NAMALWA (cell line): Measurements from ENCODE around the gene ACTRT3.
A peak's percentile ranks its signal among the peaks of the same experiment; 100 is the strongest.
"Not testable (repeated sequence)": the region's sequence is repeated elsewhere in the genome, so short reads cannot be mapped to it uniquely, and the experiment has no call there.

Source experiments
- DNase-seq: peaks from one replicate; pipeline ENCODE4 v3.0.0-alpha.2; 2015; ENCODE audit warnings: low spot score

Gene ACTRT3

GRCh38 chr3:169772897-169773816 is 3.8 kb upstream of the ACTRT3 start, which contains the start of gene MYNN:
Gene MYNN, plus strand, starts transcription at chr3:169773396. Its CDS starts 900 bp downstream, at chr3:169774296.
- peak; percentile 97 for DNase-seq

- DNase-seq, result peak; percentile 90
Observed at GRCh38 chr3:169772305-169772896, 3.0 kb upstream of the ACTRT3 start.

- DNase-seq, result peak; percentile 95
Observed at GRCh38 chr3:169771497-169772304, 2.3 kb upstream of the ACTRT3 start.

GRCh38 chr3:169764882-169765612 is 4.3 kb downstream of the ACTRT3 start, which contains the start of gene TERC:
Gene TERC, minus strand, starts transcription at chr3:169765060.
- DNase-seq, result peak; percentile 94

GRCh38 chr3:169764312-169764881 is 5.0 kb downstream of the ACTRT3 start:
- peak; percentile 65 for DNase-seq

- no peak for DNase-seq
Observed at GRCh38 chr3:169760479-169760878, 8.9 kb downstream of the ACTRT3 start.

- DNase-seq, result no peak
Observed at GRCh38 chr3:169759256-169759655, 10.1 kb downstream of the ACTRT3 start.

- DNase-seq, result no peak
Observed at GRCh38 chr3:169758359-169758994, 10.9 kb downstream of the ACTRT3 start.

- no peak for DNase-seq
Observed at GRCh38 chr3:169755488-169755887, 13.9 kb downstream of the ACTRT3 start.

GRCh38 chr3:169754711-169755110 is 14.7 kb downstream of the ACTRT3 start:
- DNase-seq, result no peak

GRCh38 chr3:169751875-169752274 is 17.5 kb downstream of the ACTRT3 start:
- DNase-seq, result no peak

- no peak for DNase-seq
Observed at GRCh38 chr3:169750665-169751064, 18.7 kb downstream of the ACTRT3 start.

- no peak for DNase-seq
Observed at GRCh38 chr3:169748670-169749069, 20.7 kb downstream of the ACTRT3 start.

GRCh38 chr3:169746924-169747323 is 22.4 kb downstream of the ACTRT3 start:
- no peak for DNase-seq

GRCh38 chr3:169744366-169745054 is 24.9 kb downstream of the ACTRT3 start:
- DNase-seq, result peak; percentile 57

- DNase-seq, result no peak
Observed at GRCh38 chr3:169739067-169739466, 30.3 kb downstream of the ACTRT3 start.

GRCh38 chr3:169731857-169732256 is 37.5 kb downstream of the ACTRT3 start:
- DNase-seq, result not testable (repeated sequence)

GRCh38 chr3:169722724-169723123 is 46.6 kb downstream of the ACTRT3 start:
- DNase-seq, result no peak

GRCh38 chr3:169718415-169718814 is 50.9 kb downstream of the ACTRT3 start:
- not testable (repeated sequence) for DNase-seq
